NT2/D1 (cell line): ENCODE results near the gene NTN1.

Source experiments
- SUZ12 ChIP-seq: IDR thresholded peaks from 2 replicates; pipeline ENCODE4 v1.6.1; 2011; ENCODE audit not compliant: insufficient read length, insufficient read depth; ENCODE audit errors: extremely low read depth
- ZNF274 ChIP-seq: IDR thresholded peaks from 2 replicates; pipeline ENCODE4 v1.6.1; 2011; ENCODE audit warnings: mild to moderate bottlenecking, low read depth, low read length

GRCh38 chr17:9202532-9202931, 181.2 kb downstream of the NTN1 start:
- TF ChIP-seq ZNF274 (no peak), SUZ12 (no peak)
